ENCODE data around the gene MLX. TPM values are rescaled to one million over a fixed set of nuclear protein-coding genes. Genes with fewer than 3 reads are reported as not detected.

Gene MLX
- total RNA-seq, 3 donors from 2014 or later (not counting 1 experiment from before 2014, with no cell fraction given): 38.9 to 58.2 (median 42.6) TPM

DNA sequence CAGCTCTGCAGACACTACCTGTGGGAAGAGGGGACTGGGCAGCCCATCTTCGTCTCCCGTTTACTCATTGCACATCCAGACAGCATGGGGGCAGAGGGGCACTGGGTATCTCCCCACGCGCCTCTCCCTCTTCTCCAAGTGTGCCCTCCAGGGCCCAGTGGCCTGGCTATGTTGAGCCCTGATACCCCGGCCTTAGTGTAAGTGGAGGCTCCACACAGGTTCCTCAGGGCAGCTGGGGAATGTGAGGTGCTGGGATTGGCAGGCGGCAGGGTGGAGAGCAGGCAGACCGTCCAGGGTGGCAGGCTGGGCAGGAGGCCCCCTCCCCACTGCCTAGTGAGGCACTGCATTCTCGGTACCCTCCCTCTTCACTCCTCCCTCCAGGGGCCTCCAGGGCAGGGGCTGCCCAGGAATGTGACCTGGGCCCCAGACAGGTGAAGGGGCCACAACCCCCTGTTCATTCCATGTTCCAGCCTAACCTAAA is 44.1 kb upstream of the MLX start:
- 95% methylated on average over 8 of the region's 8 CpGs for WGBS (ENCODE audit: insufficient coverage)
- no peaks in the 10 kb centered on the region for H3K27me3 ChIP-seq (ENCODE audit: control insufficient read depth, insufficient read depth, low read length)
- no peak for DNase-seq
- no peak overlapping the region for H3K4me3 Mint-ChIP-seq
- H3K4me3 ChIP-seq (ENCODE audit: low read length): no peak overlapping the region
- no peaks in the 10 kb centered on the region for H3K9me3 Mint-ChIP-seq
- TF ChIP-seq, protein P1, sequence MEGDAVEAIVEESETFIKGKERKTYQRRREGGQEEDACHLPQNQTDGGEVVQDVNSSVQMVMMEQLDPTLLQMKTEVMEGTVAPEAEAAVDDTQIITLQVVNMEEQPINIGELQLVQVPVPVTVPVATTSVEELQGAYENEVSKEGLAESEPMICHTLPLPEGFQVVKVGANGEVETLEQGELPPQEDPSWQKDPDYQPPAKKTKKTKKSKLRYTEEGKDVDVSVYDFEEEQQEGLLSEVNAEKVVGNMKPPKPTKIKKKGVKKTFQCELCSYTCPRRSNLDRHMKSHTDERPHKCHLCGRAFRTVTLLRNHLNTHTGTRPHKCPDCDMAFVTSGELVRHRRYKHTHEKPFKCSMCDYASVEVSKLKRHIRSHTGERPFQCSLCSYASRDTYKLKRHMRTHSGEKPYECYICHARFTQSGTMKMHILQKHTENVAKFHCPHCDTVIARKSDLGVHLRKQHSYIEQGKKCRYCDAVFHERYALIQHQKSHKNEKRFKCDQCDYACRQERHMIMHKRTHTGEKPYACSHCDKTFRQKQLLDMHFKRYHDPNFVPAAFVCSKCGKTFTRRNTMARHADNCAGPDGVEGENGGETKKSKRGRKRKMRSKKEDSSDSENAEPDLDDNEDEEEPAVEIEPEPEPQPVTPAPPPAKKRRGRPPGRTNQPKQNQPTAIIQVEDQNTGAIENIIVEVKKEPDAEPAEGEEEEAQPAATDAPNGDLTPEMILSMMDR (IDR thresholded peaks at IDR 0.05): no peak
- no peaks in the 10 kb centered on the region for H3K36me3 ChIP-seq (ENCODE audit: control insufficient read depth, insufficient read depth, low read length)
- peaks cover 16 to 17% of the 10 kb centered on the region in 2 donors for H3K27me3 Mint-ChIP-seq (ENCODE audit: low read depth in 2 of 2)
- no peak for ATAC-seq
- H3K36me3 Mint-ChIP-seq: no peaks in the 10 kb centered on the region
- H3K27ac ChIP-seq (ENCODE audit: low read length): no peak overlapping the region
- H3K27ac Mint-ChIP-seq: no peak overlapping the region
- H3K9me3 ChIP-seq (ENCODE audit: control insufficient read depth, insufficient read depth, low read length): no peaks in the 10 kb centered on the region
- H3K4me1 Mint-ChIP-seq: peaks cover 7 to 13% of the 10 kb centered on the region in 2 donors
- H3K4me1 ChIP-seq (ENCODE audit: control insufficient read depth, insufficient read depth, low read length): peaks cover 8% of the 10 kb centered on the region
- intact Hi-C loops (cut with micrococcal nuclease): no loop called here

- intact Hi-C loops (cut with micrococcal nuclease): no loop called here
- Mint-ChIP-seq H3K27ac (no peak overlapping the region), H3K9me3 (no peaks in the 10 kb centered on the region), H3K36me3 (no peaks in the 10 kb centered on the region), H3K4me1 (peaks cover 8 to 25% of the 10 kb centered on the region in 2 donors), H3K27me3 (ENCODE audit: low read depth in 2 of 2) (peaks cover 8 to 14% of the 10 kb centered on the region in 2 donors), H3K4me3 (no peak overlapping the region)
- ATAC-seq: no peak
- TF ChIP-seq, protein P1 (IDR thresholded peaks at IDR 0.05): no peak
- H3K4me3 ChIP-seq (ENCODE audit: low read length): no peak overlapping the region
- H3K36me3 ChIP-seq (ENCODE audit: control insufficient read depth, insufficient read depth, low read length): no peaks in the 10 kb centered on the region
- H3K4me1 ChIP-seq (ENCODE audit: control insufficient read depth, insufficient read depth, low read length): peaks cover 24% of the 10 kb centered on the region
- 100% methylated on average over 1 of the region's 2 CpGs for WGBS (ENCODE audit: insufficient coverage)
- H3K27ac ChIP-seq (ENCODE audit: low read length): no peak overlapping the region
- DNase-seq: no peak
- no peaks in the 10 kb centered on the region for H3K9me3 ChIP-seq (ENCODE audit: control insufficient read depth, insufficient read depth, low read length)
- H3K27me3 ChIP-seq (ENCODE audit: control insufficient read depth, insufficient read depth, low read length): no peaks in the 10 kb centered on the region
These were observed 41.7 kb upstream of the MLX start for GRCh38 chr17:42525221-42525620.

- Histone ChIP-seq H3K9me3 (ENCODE audit: control insufficient read depth, insufficient read depth, low read length) (no peaks in the 10 kb centered on the region), H3K27me3 (ENCODE audit: control insufficient read depth, insufficient read depth, low read length) (no peaks in the 10 kb centered on the region), H3K27ac (ENCODE audit: low read length) (no peak overlapping the region), H3K4me3 (ENCODE audit: low read length) (no peak overlapping the region), H3K4me1 (ENCODE audit: control insufficient read depth, insufficient read depth, low read length) (peaks cover 32% of the 10 kb centered on the region), H3K36me3 (ENCODE audit: control insufficient read depth, insufficient read depth, low read length) (no peaks in the 10 kb centered on the region)
- WGBS (ENCODE audit: insufficient coverage): 92% methylated on average over 6 of the region's 6 CpGs
- no peak overlapping the region for H3K27ac Mint-ChIP-seq
- ATAC-seq (no peak), DNase-seq (no peak)
- intact Hi-C loops (cut with micrococcal nuclease): no loop called here
- peaks cover 6 to 12% of the 10 kb centered on the region in 2 donors for H3K27me3 Mint-ChIP-seq (ENCODE audit: low read depth in 2 of 2)
- H3K9me3 Mint-ChIP-seq: no peaks in the 10 kb centered on the region
- no peaks in the 10 kb centered on the region for H3K36me3 Mint-ChIP-seq
- TF ChIP-seq, protein P1 (IDR thresholded peaks at IDR 0.05): no peak
- no peak overlapping the region for H3K4me3 Mint-ChIP-seq
- peaks cover 14 to 34% of the 10 kb centered on the region in 2 donors for H3K4me1 Mint-ChIP-seq
These were observed 40.9 kb upstream of the MLX start for GRCh38 chr17:42526031-42526444.

GRCh38 chr17:42527932-42528331 is 39.0 kb upstream of the MLX start:
- Histone ChIP-seq H3K9me3 (ENCODE audit: control insufficient read depth, insufficient read depth, low read length) (no peaks in the 10 kb centered on the region), H3K27ac (ENCODE audit: low read length) (no peak overlapping the region), H3K4me3 (ENCODE audit: low read length) (no peak overlapping the region), H3K4me1 (ENCODE audit: control insufficient read depth, insufficient read depth, low read length) (peaks cover 43% of the 10 kb centered on the region), H3K36me3 (ENCODE audit: control insufficient read depth, insufficient read depth, low read length) (no peaks in the 10 kb centered on the region), H3K27me3 (ENCODE audit: control insufficient read depth, insufficient read depth, low read length) (no peaks in the 10 kb centered on the region)
- no peaks in the 10 kb centered on the region for H3K36me3 Mint-ChIP-seq
- H3K27me3 Mint-ChIP-seq (ENCODE audit: low read depth in 2 of 2): no peaks in the 10 kb centered on the region
- 83% methylated on average over 4 of the region's 6 CpGs for WGBS (ENCODE audit: insufficient coverage)
- no peak overlapping the region for H3K4me3 Mint-ChIP-seq
- no peaks in the 10 kb centered on the region for H3K9me3 Mint-ChIP-seq
- H3K27ac Mint-ChIP-seq: no peak overlapping the region
- H3K4me1 Mint-ChIP-seq: peaks cover 23 to 43% of the 10 kb centered on the region in 2 donors
- TF ChIP-seq, protein P1 (IDR thresholded peaks at IDR 0.05): no peak
- no peak for ATAC-seq
- no peak for DNase-seq
- intact Hi-C loops (cut with micrococcal nuclease): loop anchor here (1.0 kb wide), 2 partner anchors 100 to 205 kb away; no protein-coding TSS in a partner anchor

Data from natural killer cell (primary cell).